GM15510 (cell line): Measurements from ENCODE around the gene NTSR1.

Source experiments
- POLR2A ChIP-seq: IDR thresholded peaks from 3 replicates; pipeline ENCODE4 v1.6.1; 2011; ENCODE audit warnings: borderline replicate concordance; ENCODE audit not compliant: insufficient read length; ENCODE audit errors: extremely low read depth

Gene NTSR1

GRCh38 chr20:62685781-62686555 is 22.7 kb upstream of the NTSR1 start:
- TF ChIP-seq POLR2A: no peak

GRCh38 chr20:62686869-62687830 is 21.5 kb upstream of the NTSR1 start:
- no peak for TF ChIP-seq POLR2A

GRCh38 chr20:62688083-62688482 is 20.6 kb upstream of the NTSR1 start:
- no peak for TF ChIP-seq POLR2A

- TF ChIP-seq POLR2A: no peak
These were observed 19.7 kb upstream of the NTSR1 start for GRCh38 chr20:62688855-62689460.

GRCh38 chr20:62689861-62690260 is 18.8 kb upstream of the NTSR1 start:
- TF ChIP-seq POLR2A: no peak

- no peak for TF ChIP-seq POLR2A
These were observed 18.3 kb upstream of the NTSR1 start for GRCh38 chr20:62690261-62690820.

- no peak for TF ChIP-seq POLR2A
These were observed 17.1 kb upstream of the NTSR1 start for GRCh38 chr20:62691487-62691886.

- no peak for TF ChIP-seq POLR2A
These were observed 16.5 kb upstream of the NTSR1 start for GRCh38 chr20:62692176-62692575.

GRCh38 chr20:62692801-62693523 is 15.7 kb upstream of the NTSR1 start:
- TF ChIP-seq POLR2A: no peak

- no peak for TF ChIP-seq POLR2A
These were observed 15.1 kb upstream of the NTSR1 start for GRCh38 chr20:62693524-62693922.

GRCh38 chr20:62694106-62694505 is 14.5 kb upstream of the NTSR1 start:
- TF ChIP-seq POLR2A: no peak

GRCh38 chr20:62694868-62695267 is 13.8 kb upstream of the NTSR1 start:
- no peak for TF ChIP-seq POLR2A

GRCh38 chr20:62695448-62696414 is 12.9 kb upstream of the NTSR1 start:
- TF ChIP-seq POLR2A: no peak
